GM19351 (cell line): ENCODE results near the gene CIB2.
A peak's percentile ranks its signal among the peaks of the same experiment; 100 is the strongest.

Source experiments
- ATAC-seq: cut with Tn5 transposase; IDR thresholded peaks from one replicate; pipeline ENCODE4 v1.9.1; 2021; ENCODE audit warnings: mild to moderate bottlenecking, moderate library complexity; ENCODE audit not compliant: unreplicated experiment

CIB2 gene

GRCh38 chr15:78087951-78088772 lies 43.1 kb downstream of the CIB2 start:
- ATAC-seq, result peak; percentile 75

GRCh38 chr15:78085928-78086327 lies 45.3 kb downstream of the CIB2 start:
- ATAC-seq, result no peak

- ATAC-seq, result no peak
These were observed 46.8 kb downstream of the CIB2 start for GRCh38 chr15:78084449-78084750.

DNA sequence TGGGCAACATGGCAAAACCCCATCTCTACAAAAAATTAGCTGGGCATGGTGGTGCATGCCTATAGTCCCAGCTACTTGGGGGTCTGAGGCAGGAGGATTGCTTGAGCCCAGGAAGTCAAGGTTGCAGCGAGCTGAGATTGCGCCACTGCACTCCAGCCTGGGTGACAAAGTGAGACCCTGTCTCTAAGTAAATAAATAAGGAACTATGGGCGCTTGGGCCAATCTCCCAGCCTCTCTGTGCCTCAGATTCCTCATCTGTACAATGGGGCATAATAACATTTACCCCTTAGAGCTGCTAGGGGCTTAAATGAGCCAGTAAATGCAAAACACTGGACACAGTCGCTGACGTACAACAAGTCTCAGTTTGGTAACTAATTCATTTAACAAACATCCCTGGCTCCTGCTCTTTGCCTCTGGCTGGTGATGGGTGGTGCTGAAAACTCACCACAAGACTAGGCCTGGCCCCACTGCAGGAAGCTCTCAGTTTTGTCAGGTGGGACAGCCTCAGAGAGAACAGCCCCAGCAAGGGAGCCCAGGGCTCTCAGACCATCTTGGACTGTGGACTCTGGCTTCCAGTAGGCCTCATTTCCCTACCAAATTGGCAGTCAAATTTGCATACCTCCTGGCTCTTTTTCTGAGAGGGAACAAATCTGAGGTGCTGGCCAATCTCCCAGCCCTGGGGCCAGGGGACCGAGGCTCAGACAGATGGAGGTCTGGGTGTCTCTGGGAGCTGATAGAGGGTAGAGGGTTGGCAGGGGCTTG lies 47.4 kb downstream of the CIB2 start:
- no peak for ATAC-seq

GRCh38 chr15:78083186-78083585 lies 48.1 kb downstream of the CIB2 start:
- no peak for ATAC-seq

DNA sequence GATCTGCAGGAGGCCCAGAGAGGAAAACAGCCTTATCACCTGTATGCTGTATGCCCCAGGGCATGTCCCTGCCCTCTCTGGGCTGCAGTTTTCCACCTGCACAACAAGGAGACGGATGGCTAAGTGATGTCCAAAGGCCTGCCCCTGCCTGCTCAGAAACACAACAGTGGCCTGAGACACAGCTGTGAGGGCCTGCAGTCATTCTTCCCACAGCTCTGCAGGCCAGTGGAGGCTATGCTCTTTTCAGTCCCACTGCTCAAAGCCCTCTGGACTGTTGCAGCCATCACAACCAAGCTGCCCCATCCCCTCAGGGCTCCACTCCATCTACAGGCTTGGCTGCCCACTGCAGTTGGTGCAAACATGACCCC lies 48.5 kb downstream of the CIB2 start:
- no peak for ATAC-seq

- ATAC-seq, result no peak
These were observed 49.0 kb downstream of the CIB2 start for GRCh38 chr15:78082106-78082742.

GRCh38 chr15:78080088-78080460 lies 51.2 kb downstream of the CIB2 start:
- no peak for ATAC-seq

DNA sequence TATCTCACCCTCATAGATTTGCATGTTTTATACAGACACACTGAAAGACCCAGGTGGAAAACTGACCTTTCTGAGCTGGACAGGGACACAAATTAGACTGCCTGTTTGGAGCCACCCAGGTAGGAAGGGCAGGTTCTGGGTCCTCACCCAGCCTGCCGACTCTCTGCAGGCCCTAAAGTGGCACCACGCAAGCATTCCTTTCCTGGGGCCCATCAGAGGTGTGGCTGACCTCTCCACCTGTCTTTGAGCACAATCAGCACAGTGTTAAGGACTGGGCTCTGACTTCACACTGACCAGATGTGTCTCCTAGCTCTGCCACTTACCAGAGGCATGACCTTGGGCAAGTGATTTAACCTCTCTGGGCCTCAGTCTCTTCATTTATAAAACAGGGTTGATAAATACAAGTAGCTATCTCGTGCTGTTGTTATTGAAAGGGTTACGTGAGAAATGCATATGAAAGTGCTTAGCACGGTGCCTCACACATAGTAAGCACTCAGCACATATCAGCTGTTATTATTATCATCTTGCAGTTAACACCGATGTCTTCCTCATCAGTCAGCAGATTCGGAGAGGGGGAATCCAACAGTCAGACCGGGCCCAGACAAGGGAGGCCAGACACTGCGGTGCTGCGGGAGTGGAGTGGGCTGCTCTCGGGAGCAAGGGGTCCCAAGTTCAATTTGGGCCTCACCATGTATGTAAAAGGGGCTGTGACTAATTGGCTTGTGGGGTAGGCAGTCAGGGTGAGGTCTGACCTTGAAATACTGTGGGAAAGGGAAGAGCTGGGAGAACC lies 51.8 kb downstream of the CIB2 start:
- no peak for ATAC-seq

GRCh38 chr15:78077871-78078210 lies 53.4 kb downstream of the CIB2 start:
- ATAC-seq, result no peak

DNA sequence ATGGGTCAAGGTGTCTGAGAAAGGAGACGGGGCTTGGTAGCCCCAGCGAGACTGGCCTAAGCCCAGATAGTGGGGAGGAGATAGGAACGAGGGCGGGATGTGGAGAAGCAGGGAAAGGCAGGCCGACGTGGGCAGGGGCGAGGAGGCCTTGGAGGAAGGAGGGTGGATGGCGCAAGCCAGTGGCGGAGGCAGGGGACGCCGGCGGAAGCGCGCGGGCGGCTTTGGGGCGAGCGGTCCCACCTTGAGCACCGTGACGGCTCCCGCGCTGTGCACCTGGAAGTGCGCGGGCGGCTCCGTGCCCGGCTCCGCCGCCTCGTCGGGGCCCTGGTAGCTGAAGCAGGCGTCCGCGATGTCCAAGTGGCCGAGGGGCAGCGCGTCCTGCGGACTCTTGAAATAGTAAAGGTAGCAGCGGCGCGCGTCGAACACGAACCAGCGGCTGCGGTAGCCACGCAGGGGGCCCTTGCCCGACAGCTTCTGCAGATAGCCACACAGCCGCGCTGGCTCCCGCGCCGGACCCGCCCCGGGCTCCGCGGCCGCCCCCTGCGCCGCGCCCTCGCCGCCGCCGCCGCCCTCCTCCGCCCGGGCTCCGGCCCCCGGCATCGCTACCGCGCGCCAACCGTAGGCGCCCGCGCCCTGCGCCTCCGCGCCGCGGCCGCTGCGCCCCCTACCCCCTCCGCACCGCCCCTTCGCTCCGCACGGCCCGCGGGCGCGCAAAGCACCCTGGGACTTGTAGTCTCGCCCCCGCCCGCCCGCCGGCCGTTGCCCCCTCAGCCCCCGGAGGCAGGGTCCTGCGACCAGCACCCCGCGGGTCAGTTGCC lies 54.0 kb downstream of the CIB2 start, which contains the start of gene TBC1D2B:
Gene TBC1D2B, minus strand, starts transcription at position 659 of the 818 bp plus-strand sequence. Its CDS starts 59 bp downstream, at position 600.
- peak; percentile 75 for ATAC-seq

GRCh38 chr15:78076231-78077052 lies 54.8 kb downstream of the CIB2 start:
- ATAC-seq, result no peak

DNA sequence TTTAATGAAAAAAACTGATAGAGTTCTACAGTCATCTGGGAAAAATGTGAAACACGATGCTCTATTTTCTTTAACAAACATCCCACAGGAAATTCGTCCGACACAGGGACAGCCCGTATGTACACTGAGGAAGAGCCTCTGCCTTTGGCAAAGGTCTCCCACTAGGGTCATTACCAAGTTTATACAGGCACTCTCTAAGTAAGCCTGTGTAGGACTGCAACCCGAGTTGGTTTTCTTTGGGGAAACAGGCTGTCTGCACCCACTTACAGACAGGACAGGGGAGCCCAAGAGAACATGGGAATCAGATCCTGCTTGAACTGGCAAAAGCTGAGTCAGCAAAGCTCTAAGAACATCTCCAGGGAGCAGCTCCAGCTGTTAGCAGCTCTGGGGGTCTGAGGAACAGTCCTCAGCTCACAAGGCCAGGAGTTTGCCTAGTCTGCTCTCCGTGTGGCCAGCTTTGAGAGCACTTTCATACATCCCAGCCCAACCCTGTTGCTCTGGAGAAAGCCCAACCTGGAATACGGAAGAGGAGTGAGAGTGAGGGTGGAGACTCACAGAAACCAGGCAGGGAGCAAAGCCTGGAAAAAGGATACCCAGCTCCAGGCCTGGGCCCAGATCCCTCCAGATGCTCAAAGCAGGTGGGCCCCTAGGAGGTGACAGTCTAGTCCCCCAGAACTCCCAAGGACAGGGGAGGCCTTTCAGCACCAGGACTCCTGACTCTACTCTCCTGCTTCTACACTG lies 55.6 kb downstream of the CIB2 start:
- no peak for ATAC-seq

GRCh38 chr15:78073046-78073787 lies 58.0 kb downstream of the CIB2 start:
- ATAC-seq, result no peak

- no peak for ATAC-seq
These were observed 59.0 kb downstream of the CIB2 start for GRCh38 chr15:78072080-78072892.

- ATAC-seq, result no peak
These were observed 59.9 kb downstream of the CIB2 start for GRCh38 chr15:78071383-78071782.

DNA sequence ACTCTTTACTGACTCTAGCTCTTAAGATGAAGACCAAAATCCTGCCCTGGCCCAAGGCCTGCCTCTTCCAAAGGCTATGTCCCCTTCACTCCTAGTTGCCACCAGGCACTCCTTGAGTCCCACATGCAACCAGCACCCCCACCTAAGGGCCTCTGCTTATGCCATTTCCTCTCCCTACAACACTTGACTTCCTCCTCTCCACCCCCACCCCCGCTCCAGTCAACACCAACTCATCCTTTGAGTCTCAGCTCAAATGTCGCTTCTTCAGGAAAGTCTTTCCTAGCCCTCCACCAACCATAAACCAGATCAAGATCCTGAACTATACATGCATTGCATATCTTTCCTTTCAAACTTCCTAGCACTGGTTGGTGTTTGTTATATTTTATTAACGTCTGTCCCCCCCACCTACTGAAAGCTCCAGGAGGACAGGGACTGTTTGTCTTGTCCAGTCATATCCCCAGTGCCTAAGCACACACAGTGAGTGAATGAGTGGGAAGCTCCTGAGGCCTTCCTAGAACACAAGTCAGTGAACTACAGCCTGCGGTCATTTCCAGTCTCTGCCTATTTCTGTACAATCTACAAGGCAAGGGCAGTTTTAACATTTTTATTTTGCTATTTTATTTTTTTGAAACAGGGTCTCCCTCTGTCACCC lies 61.1 kb downstream of the CIB2 start:
- no peak for ATAC-seq
